ENCODE data around the gene TNFAIP2.

DNA sequence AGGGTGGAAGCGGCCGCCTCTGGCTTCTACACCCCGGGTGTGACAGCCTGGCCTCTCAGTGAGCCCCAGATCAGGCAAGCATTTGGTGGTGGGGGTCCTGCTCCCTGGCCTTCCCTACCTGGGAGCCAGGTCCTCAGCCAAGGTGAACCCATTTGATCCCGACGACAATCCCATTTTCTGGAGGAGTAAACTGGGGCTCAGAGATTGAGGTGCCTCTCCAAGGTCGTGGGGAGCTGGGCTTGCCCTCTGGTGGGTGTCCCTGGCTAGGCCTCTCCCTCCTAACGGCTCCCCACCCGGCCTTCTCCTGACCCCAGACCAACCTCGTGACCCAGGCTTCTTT lies 31.4 kb upstream of the TNFAIP2 start:
- TF ChIP-seq, protein P1, sequence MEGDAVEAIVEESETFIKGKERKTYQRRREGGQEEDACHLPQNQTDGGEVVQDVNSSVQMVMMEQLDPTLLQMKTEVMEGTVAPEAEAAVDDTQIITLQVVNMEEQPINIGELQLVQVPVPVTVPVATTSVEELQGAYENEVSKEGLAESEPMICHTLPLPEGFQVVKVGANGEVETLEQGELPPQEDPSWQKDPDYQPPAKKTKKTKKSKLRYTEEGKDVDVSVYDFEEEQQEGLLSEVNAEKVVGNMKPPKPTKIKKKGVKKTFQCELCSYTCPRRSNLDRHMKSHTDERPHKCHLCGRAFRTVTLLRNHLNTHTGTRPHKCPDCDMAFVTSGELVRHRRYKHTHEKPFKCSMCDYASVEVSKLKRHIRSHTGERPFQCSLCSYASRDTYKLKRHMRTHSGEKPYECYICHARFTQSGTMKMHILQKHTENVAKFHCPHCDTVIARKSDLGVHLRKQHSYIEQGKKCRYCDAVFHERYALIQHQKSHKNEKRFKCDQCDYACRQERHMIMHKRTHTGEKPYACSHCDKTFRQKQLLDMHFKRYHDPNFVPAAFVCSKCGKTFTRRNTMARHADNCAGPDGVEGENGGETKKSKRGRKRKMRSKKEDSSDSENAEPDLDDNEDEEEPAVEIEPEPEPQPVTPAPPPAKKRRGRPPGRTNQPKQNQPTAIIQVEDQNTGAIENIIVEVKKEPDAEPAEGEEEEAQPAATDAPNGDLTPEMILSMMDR (IDR thresholded peaks at IDR 0.05; ENCODE audit: insufficient read depth, low read length, poor library complexity, severe bottlenecking): no peak
- no peak for TF ChIP-seq EZH2phosphoT487 (conservative IDR thresholded peaks at IDR 0.05; ENCODE audit: low read length)

All from SU-DHL-6 (cell line).